Endodermal cell (in vitro differentiated cells): ENCODE data around the gene BCL7A. TPM values are rescaled to one million over a fixed set of nuclear protein-coding genes. Genes with fewer than 3 reads are reported as not detected.

Experiments used
- DNase-seq: peaks from one replicate; pipeline ENCODE4 v3.0.0-alpha.2; 2017
- H3K27ac ChIP-seq: 2 replicates; pipeline ENCODE4 v1.5.1; 2013; ENCODE audit warnings: mild to moderate bottlenecking, low read depth, low read length, moderate library complexity
- H3K27me3 ChIP-seq: 2 replicates; pipeline ENCODE4 v1.6.1; 2013; ENCODE audit warnings: mild to moderate bottlenecking, low read length, moderate library complexity; ENCODE audit not compliant: insufficient read depth, control insufficient read depth, poor library complexity, severe bottlenecking
- H3K36me3 ChIP-seq: 2 replicates; pipeline ENCODE4 v1.7.0; 2013; ENCODE audit warnings: mild to moderate bottlenecking, low read length, moderate library complexity; ENCODE audit not compliant: control insufficient read depth, insufficient read depth
- H3K4me1 ChIP-seq: one replicate; pipeline ENCODE4 v1.7.0; 2013; ENCODE audit warnings: low read length; ENCODE audit not compliant: control insufficient read depth, insufficient read depth
- H3K4me3 ChIP-seq: 2 replicates; pipeline ENCODE4 v1.5.1; 2013; ENCODE audit warnings: mild to moderate bottlenecking, low read length, moderate library complexity
- H3K9ac ChIP-seq: 2 replicates; pipeline ENCODE4 v1.6.1; 2013; ENCODE audit warnings: mild to moderate bottlenecking, low read length, moderate library complexity; ENCODE audit not compliant: poor library complexity, severe bottlenecking; ENCODE audit errors: extremely low read depth
- H3K9me3 ChIP-seq: 2 replicates; pipeline ENCODE4 v1.6.1; 2013; ENCODE audit warnings: mild to moderate bottlenecking, low read length, moderate library complexity; ENCODE audit not compliant: control insufficient read depth
- H3K27ac Mint-ChIP-seq: 2 replicates; pipeline ENCODE4 v1.8.0; 2020; ENCODE audit warnings: mixed read lengths
- H3K27me3 Mint-ChIP-seq: 2 replicates; pipeline ENCODE4 v1.8.0; 2021; ENCODE audit warnings: mild to moderate bottlenecking, mixed read lengths; ENCODE audit not compliant: insufficient read depth
- H3K36me3 Mint-ChIP-seq: 2 replicates; pipeline ENCODE4 v1.8.0; 2020; ENCODE audit warnings: low read depth, mixed read lengths
- H3K4me1 Mint-ChIP-seq: 2 replicates; pipeline ENCODE4 v1.8.0; 2020; ENCODE audit warnings: mixed read lengths
- H3K4me3 Mint-ChIP-seq: 2 replicates; pipeline ENCODE4 v1.8.0; 2020; ENCODE audit warnings: mild to moderate bottlenecking, moderate library complexity, mixed read lengths
- H3K9me3 Mint-ChIP-seq: 2 replicates; pipeline ENCODE4 v1.8.0; 2020; ENCODE audit warnings: mild to moderate bottlenecking, mixed read lengths
- CTCF ChIP-seq: fragments of 200-600 bp; sonication (generic); conservative IDR thresholded peaks from 2 replicates; pipeline ENCODE4 v1.5.0; 2021; ENCODE audit warnings: antibody characterized with exemption, mild to moderate bottlenecking
- WGBS, 2 experiments: methylation state at CpG; one replicate each; pipeline versions ENCODE4 v1.1.5 to v1.1.7; 2013; ENCODE audit warnings: missing lambda C conversion rate in 2 of 2, mixed read lengths in 1 of 2; ENCODE audit not compliant: insufficient coverage in 1 of 2, insufficient read length in 1 of 2; 5-methylcytosine and 5-hydroxymethylcytosine counted together
- total RNA-seq, 2 donors: library from RNA; stranded (reverse); fragmentation: NEBNext Ultra II Directional in 1 of 2; extraction: Animal tissue kit (Norgen Biotek cat#: 25700) in 1 of 2; gene quantifications; 2 replicates in 1 of 2; 3 replicates in 1 of 2; pipeline ENCODE4 v1.2.1, GENCODE V29; 2021

Gene BCL7A
- total RNA-seq, 2 donors from 2014 or later: 22.3 to 28.9 TPM

GRCh38 chr12:122013136-122013535 is 8.5 kb upstream of the BCL7A start:
- DNase-seq: no peak
- WGBS, 2 experiments: 94 to 96% methylated on average over 3 of the region's 4 CpGs
- Mint-ChIP-seq H3K36me3 (no peaks in the 10 kb centered on the region), H3K9me3 (peaks cover 4% of the 10 kb centered on the region), H3K27ac (no peak overlapping the region), H3K4me1 (no peaks in the 10 kb centered on the region), H3K4me3 (no peak overlapping the region), H3K27me3 (no peaks in the 10 kb centered on the region)
- Histone ChIP-seq H3K4me3 (no peak overlapping the region), H3K36me3 (no peaks in the 10 kb centered on the region), H3K9ac (no peak overlapping the region), H3K4me1 (no peaks in the 10 kb centered on the region), H3K27me3 (no peaks in the 10 kb centered on the region), H3K27ac (no peak overlapping the region), H3K9me3 (no peaks in the 10 kb centered on the region)
- TF ChIP-seq CTCF: no peak

GRCh38 chr12:122013791-122014590 is 7.7 kb upstream of the BCL7A start:
- Mint-ChIP-seq H3K36me3 (no peaks in the 10 kb centered on the region), H3K27ac (no peak overlapping the region), H3K27me3 (peaks cover 5% of the 10 kb centered on the region), H3K4me1 (no peaks in the 10 kb centered on the region), H3K4me3 (no peak overlapping the region), H3K9me3 (peaks cover 4% of the 10 kb centered on the region)
- no peaks in the 10 kb centered on the region for H3K9me3 ChIP-seq
- H3K9ac ChIP-seq: no peak overlapping the region
- no peak for TF ChIP-seq CTCF
- no peaks in the 10 kb centered on the region for H3K36me3 ChIP-seq
- H3K27me3 ChIP-seq: no peaks in the 10 kb centered on the region
- H3K4me3 ChIP-seq: no peak overlapping the region
- no peak for DNase-seq
- WGBS, 2 experiments: 92 to 96% methylated on average over 10 to 18 of the region's 19 CpGs
- no peaks in the 10 kb centered on the region for H3K4me1 ChIP-seq
- H3K27ac ChIP-seq: no peak overlapping the region

- H3K9me3 ChIP-seq: no peaks in the 10 kb centered on the region
- no peaks in the 10 kb centered on the region for H3K36me3 ChIP-seq
- no peaks in the 10 kb centered on the region for H3K4me1 Mint-ChIP-seq
- no peaks in the 10 kb centered on the region for H3K4me1 ChIP-seq
- no peaks in the 10 kb centered on the region for H3K36me3 Mint-ChIP-seq
- no peak overlapping the region for H3K9ac ChIP-seq
- H3K4me3 Mint-ChIP-seq: no peak overlapping the region
- H3K27me3 ChIP-seq: peaks cover 5% of the 10 kb centered on the region
- TF ChIP-seq CTCF: no peak
- no peak for DNase-seq
- peaks cover 12% of the 10 kb centered on the region for H3K27me3 Mint-ChIP-seq
- no peak overlapping the region for H3K27ac ChIP-seq
- H3K9me3 Mint-ChIP-seq: peaks cover 4% of the 10 kb centered on the region
- H3K27ac Mint-ChIP-seq: no peak overlapping the region
- H3K4me3 ChIP-seq: no peak overlapping the region
- WGBS, 2 experiments: 88 to 95% methylated on average over 4 to 5 of the region's 5 CpGs
Observed at GRCh38 chr12:122014781-122015180, 6.9 kb upstream of the BCL7A start.
